Stimulated activated CD8-positive, alpha-beta memory T cell treated with anti-CD3 and anti-CD28 coated beads, Interleukin-7, amount 100 ng/mL, for 24 hours (primary cell): Measurements from ENCODE around the gene ELSPBP1.
"Not testable (repeated sequence)": the region's sequence is repeated elsewhere in the genome, so short reads cannot be mapped to it uniquely, and the experiment has no call there.

Experiments used
- DNase-seq: peaks from one replicate; pipeline ENCODE4 v3.0.0-alpha.2; 2020; ENCODE audit warnings: low read depth

ELSPBP1 gene

DNA sequence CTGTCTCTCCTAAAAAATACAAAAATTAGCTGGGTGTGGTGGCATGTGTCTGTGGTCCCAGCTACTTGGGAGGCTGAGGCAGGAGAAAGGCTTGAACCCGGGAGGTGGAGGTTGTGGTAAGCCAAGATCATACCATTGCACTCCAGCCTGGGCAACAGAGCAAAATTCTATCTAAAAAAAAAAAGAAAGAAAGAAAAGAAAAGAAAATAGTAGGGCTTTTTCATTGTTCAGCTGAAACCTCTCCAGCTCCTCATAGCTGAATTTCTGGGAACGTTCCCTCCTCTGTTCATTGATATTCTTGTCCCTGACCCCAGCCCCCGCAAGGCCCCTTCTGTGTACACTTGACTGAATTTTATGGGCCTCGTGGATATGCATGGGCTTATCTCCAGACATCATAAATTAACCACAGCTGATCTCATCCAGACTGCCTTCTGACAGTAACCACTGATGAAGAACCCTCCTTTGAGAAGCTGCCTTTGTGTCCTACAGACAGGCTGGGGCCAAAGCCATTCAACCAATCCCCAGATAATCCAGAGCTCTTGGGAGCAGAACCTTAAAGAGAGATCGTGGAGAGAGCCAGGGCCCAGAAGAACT, at the start of gene ELSPBP1:
ELSPBP1 (plus strand) TSS at position 424 of the 594 bp plus-strand sequence. CDS start 14,036 bp downstream, outside the sequence.
- no peak for DNase-seq

DNA sequence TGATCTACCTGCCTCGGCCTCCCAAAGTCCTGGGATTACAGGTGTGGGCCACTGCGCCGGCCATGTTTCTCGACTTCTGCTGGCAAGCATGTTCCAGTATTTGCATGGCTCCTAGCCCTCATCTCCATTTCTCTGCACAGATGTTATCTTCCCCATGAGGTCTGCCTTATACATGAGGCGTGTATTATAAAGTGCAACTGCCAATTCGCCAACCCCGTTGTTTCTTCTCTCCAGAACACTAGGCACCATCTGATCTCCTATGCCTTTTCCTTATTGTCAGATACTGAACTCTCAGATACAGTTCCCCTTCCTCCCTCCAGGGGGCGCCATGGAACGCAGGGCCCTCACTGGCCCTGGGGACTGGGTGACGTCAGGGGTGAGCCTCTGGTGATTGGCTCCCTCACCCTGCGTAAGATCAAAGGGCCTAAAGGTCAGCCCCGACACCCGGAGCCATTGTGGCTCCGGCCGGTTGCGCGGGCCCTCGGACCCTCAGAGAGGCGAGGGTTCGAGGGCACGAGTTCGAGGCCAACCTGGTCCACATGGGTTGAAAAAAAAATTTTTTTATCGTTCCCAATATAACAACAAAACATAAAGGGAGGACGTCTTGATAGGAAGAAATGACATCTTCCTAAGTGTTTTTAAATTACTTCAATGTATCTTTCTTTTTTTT, 44.4 kb upstream of the ELSPBP1 start:
- not testable (repeated sequence) for DNase-seq

DNA sequence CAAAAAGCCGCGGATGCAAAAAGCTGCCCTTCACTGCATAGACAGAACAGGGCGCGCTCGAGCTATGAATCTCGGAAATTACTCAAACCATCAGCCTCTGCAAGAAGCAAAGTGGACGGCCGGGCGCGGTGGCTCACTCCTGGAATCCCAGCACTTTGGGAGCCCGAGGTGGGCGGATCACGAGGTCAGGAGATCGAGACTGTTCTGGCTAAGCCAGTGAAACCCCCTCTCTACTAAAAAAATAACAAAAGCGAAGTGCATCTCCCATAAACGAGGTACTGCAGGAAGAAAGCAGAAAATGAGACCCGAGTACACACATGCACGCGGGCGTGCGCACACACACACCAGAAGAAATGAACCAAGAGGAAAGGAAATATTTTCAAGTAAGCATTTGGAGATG, 42.3 kb upstream of the ELSPBP1 start:
- DNase-seq, result not testable (repeated sequence)

DNA sequence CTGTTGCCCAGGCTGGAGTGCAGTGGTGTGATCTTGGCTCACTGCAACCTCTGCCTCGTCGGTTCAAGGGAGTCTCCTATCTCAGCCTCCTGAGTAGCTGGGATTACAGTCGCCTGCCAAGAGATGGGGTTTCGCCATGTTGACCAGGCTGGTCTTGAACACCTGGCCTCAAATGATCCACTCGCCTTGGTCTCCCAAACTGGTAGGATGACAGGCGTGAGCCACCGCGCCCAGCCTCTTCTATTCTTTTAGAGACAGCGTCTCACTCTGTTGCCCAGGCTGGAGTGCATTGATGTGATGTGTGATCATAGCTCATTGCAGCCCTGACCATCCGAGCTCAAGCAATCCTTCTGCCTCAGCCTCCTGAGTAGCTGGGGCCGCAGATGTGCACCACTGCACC, 38.5 kb upstream of the ELSPBP1 start:
- DNase-seq, result not testable (repeated sequence)

DNA sequence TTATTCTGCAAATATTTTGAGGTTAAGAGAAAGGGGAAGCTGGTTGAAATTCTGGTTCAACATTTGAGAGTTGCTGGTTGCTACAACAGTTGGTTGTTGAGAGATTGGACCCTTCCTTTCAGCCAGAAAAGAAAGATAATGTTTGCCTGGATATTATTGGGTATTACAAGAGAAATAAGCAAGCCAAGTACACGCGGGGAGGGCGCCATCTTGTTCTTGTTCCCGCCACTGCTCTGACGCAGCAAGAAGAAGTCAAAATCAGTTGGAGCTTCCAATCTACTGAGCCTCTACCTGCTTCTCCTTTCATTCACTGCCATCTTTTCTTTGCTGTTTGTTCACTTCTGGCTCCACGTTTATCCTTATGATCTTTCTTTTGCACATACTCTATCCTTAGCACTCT, 20.9 kb upstream of the ELSPBP1 start:
- DNase-seq, result no peak

DNA sequence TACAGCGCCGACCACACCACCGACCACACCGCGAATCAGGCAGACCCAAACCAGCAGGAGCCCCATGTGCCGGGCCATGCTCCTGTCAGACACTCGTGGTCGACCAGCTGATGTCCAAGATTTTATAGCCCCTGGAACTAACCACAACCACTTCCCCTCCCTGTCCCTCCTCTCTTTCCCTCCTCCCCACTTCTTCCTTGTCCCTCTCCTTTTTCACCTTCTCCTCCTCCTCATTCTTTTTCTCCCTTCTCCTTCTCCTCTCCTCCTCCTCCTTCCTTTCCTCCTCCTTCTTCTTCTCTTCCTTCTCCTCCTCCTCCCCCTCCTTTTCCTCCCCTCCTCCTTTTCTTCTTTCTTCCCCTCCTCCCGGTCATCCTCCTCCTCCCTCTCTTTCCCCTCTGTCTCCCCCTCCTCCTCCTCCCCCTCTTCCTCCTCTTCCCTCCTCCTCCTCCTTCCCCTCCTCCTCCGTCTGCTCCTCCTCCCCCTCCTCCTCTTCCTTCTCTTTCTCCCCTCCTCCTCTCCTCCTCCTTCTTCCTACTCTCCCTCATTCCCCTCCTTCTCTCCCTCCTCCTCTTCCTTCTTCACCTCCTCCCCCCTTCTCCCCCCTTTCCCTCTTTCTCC, 3.1 kb upstream of the ELSPBP1 start:
- DNase-seq, result no peak

DNA sequence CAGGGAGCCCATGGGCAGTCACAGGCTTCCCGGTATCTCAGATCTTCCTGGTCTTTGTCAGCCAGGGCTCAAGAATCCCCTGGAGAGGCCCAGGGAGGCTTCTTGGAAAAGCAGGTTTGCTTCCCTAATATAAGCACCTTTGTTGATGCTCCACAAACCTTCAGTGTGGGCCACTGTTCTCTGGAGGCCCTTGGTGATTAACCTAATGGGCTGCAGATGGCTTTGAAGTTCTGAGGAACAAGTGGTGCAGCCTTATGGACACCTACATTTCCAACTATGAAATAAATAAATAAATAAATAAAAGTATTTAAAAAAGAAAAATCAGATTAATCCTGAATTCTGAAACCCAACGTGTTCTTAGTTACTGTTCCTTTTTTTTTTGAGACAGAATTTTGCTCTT, 2.4 kb upstream of the ELSPBP1 start, which contains the start of gene BSPH1:
BSPH1 (minus strand) TSS at position 101 of the 400 bp plus-strand sequence; CDS start at position 12, 89 bp downstream.
- no peak for DNase-seq

- DNase-seq, result no peak
Observed at GRCh38 chr19:47996230-47996727, 1.8 kb downstream of the ELSPBP1 start.

- no peak for DNase-seq
Observed at GRCh38 chr19:47998800-47999199, 4.4 kb downstream of the ELSPBP1 start.

GRCh38 chr19:48000846-48001245, 6.4 kb downstream of the ELSPBP1 start:
- no peak for DNase-seq

DNA sequence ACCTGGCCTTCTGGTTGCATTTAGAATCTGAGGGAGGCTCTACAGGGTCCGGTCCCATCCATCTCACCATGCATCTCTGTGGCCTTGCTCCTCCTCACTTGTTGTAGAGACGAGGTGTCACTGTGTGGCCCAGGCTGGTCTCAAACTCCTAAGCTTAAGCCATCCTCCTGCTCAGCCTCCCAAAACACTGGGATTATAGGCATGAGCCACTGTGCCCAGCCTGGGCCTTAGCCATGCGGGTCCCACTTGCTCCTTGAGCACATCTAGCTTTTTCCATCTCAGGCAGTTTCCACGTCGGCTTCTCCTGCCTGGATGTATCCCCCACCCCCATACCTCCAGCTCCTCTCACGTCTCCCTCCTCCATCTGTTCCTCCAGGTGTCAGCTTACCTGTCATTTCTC, 9.8 kb downstream of the ELSPBP1 start:
- no peak for DNase-seq

GRCh38 chr19:48006762-48007161, 12.3 kb downstream of the ELSPBP1 start:
- DNase-seq, result no peak

GRCh38 chr19:48010932-48011758, 16.7 kb downstream of the ELSPBP1 start:
- no peak for DNase-seq

DNA sequence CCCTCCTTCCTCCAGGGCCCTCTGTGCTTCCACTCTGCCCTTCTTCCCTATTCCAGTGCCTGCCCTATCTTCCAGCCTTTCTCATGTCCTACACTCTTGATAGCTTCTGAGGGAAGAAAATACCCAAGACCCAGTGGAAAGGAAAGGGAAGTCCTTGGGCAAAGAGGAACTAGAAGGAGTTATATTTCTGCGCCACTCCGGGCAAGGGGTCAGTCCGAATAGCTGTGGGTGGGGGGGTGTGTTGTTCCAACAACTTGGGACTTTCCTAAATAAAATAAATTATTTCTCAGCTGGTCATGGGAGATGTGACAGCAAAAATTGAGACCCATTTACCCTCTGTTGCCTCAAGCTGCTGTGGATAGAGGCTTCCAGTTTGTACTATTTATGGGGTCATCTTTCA, 26.3 kb downstream of the ELSPBP1 start:
- DNase-seq, result no peak

- DNase-seq, result no peak
Observed at GRCh38 chr19:48023011-48023410, 28.6 kb downstream of the ELSPBP1 start.

DNA sequence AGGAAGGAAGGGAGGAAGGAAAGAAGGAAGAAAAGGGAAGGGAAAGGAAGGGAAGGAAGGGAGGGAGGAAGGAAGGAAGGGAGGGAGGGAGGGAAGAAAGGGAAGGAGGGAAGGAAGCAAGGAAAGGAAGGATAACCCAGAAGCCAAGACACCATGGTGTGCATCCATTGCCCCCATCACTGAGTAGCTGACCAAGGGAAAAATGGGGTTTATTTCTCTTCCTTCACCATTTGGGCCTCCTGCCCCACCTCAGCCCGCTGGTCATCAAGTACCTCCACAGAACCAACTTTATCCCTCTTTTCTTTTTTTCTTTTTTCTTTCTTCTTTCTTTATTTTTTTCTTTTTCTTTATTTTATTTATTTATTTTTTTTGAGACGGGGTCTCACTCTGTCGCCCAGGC, 29.1 kb downstream of the ELSPBP1 start:
- no peak for DNase-seq

- no peak for DNase-seq
Observed at GRCh38 chr19:48025480-48025879, 31.0 kb downstream of the ELSPBP1 start.

- no peak for DNase-seq
Observed at GRCh38 chr19:48029431-48029830, 35.0 kb downstream of the ELSPBP1 start.

GRCh38 chr19:48030073-48030472, 35.6 kb downstream of the ELSPBP1 start:
- no peak for DNase-seq

DNA sequence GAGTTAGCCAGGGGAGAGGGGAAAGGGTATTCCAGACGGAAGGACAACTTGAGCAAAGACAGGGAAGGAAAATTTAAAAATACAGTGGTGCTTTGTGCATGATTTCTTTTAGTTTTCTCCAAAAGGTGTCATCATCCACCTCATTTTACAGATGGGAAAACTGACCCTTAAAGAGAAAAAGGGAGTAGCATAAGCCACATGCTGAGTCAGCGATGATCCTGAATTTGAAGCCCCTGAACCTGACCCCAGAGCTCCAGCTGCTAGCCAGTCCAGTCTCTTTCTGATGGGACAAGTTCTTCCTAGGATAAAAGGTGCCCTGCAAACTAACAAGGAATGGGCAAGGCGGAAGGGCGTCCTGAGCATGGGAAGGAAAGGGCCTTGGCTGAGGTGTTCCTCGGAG, 39.2 kb downstream of the ELSPBP1 start:
- no peak for DNase-seq

- no peak for DNase-seq
Observed at GRCh38 chr19:48036765-48037164, 42.3 kb downstream of the ELSPBP1 start.

GRCh38 chr19:48041877-48042580, 47.6 kb downstream of the ELSPBP1 start:
- DNase-seq, result no peak
